GM10266 (cell line): ENCODE results near the gene LRRFIP1.

Experiments used
- DNase-seq: peaks from one replicate; pipeline ENCODE4 v3.0.0; 2012; ENCODE audit errors: extremely low spot score
- TF ChIP-seq, protein P1 (sequence below): IDR thresholded peaks from 2 replicates; pipeline ENCODE4 v1.5.1; 2012; ENCODE audit warnings: mild to moderate bottlenecking, low read depth; ENCODE audit not compliant: control insufficient read depth, insufficient read depth; ENCODE audit errors: missing control alignments

LRRFIP1 gene

DNA sequence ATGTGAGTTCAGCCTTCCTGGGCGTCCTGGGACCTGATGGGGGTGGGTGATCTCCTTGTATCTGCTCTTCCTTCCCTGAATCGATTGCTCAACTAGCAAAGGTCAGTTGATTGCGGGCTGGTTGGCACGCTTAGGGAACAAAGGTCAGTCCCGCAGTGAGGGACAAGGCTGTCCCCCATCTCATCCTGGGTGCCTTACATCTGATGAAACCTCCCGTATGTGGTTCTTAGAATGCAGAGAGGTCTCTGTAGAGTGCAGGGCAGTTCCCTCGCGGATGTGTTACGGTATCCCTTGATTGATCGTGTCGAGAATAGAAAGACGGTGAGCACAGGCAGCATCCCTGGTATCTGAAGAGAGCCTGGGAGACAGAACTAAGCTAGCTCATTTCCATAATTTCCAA is 114.8 kb downstream of the LRRFIP1 start:
- no peak for DNase-seq
- TF ChIP-seq, protein P1, sequence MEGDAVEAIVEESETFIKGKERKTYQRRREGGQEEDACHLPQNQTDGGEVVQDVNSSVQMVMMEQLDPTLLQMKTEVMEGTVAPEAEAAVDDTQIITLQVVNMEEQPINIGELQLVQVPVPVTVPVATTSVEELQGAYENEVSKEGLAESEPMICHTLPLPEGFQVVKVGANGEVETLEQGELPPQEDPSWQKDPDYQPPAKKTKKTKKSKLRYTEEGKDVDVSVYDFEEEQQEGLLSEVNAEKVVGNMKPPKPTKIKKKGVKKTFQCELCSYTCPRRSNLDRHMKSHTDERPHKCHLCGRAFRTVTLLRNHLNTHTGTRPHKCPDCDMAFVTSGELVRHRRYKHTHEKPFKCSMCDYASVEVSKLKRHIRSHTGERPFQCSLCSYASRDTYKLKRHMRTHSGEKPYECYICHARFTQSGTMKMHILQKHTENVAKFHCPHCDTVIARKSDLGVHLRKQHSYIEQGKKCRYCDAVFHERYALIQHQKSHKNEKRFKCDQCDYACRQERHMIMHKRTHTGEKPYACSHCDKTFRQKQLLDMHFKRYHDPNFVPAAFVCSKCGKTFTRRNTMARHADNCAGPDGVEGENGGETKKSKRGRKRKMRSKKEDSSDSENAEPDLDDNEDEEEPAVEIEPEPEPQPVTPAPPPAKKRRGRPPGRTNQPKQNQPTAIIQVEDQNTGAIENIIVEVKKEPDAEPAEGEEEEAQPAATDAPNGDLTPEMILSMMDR: no peak

DNA sequence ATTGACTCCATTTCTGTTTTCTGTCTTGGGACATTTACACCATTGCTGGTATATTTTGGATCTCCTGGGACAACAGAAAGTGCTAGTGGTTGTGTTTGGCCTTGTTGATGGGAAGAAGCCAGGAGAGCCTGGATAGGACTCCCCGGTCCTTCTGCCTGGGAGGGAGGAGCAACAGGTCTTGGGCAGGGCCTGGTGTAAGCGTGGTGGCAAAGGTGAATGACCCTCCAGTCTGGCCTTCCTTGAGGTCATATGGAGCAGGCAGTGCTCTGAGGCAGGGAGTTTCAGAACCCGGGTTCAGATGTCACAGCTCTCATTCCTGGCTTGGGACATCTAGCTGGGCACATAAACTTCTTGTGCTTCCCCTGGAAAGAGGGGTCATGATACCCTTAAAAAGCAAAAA is 115.2 kb downstream of the LRRFIP1 start:
- TF ChIP-seq, protein P1: no peak
- no peak for DNase-seq

DNA sequence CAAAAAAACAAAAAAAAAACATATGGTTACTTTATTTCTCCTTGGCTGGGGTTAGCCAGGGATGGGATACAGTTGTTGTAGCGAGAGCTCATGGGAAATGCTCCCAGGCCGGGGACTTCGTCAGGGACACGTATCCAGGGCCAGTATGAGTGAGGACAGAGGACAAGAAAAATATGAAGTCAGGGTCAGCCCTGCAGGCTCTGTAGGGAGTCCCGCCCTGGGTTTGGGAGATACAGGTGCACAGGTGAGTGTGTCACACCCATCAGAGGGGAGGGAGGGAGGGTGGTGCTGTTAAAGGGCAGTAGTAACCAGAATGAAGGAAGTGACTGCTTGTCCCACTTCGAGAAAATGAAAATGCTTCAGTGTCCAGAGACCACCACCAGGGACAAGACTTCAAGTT is 115.6 kb downstream of the LRRFIP1 start:
- TF ChIP-seq, protein P1: no peak
- no peak for DNase-seq

DNA sequence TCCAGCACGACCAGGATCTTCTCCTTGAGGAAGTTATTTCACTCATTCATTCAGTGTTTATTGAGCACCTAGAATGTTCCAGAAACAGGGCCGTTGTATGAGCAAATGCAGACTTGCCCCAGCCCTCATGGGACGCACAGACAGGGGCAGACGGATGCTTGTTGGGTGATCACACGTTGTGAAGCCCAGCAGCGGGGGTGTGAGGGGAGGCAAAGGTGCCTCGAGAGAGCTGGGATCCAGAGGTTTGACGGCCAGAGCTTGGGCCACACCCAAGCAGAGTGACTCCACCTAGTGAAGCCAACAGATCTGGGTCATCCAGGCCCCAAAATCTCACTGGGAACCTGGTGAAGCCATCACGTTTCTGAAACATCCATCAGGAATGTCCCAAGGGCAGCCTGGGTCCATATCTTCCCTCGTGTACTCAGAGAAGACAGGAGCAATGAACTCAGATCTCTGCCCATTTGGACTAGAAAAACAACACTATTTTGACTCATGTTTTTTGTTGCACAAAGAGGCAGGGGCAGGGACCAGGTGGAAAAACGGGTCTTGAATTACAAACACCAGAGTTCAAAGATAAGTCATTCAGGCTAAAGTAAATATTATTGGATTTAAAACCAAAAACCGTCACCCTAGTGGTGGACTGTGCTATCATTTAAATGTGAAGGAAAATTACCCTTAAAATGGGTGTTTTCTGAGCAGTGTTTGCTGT is 116.3 kb downstream of the LRRFIP1 start:
- no peak for DNase-seq
- TF ChIP-seq, protein P1: no peak

DNA sequence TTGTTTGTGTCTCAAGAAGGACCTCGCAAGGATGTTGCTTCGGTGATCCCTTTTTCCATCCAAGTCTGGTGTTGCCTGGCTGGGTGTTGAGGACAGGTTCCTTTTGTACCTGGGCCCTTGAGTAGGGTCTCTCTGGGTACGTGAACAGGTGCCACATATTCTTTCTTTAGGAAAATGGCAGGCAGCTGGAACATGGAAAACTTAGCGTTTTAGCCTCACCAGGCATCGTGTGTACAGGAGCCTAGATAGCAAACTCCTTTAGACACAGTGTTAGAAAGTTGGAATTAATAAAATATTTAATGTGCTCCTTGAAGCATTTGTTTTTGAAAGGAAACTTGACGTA is 116.9 kb downstream of the LRRFIP1 start:
- TF ChIP-seq, protein P1: no peak
- no peak for DNase-seq

DNA sequence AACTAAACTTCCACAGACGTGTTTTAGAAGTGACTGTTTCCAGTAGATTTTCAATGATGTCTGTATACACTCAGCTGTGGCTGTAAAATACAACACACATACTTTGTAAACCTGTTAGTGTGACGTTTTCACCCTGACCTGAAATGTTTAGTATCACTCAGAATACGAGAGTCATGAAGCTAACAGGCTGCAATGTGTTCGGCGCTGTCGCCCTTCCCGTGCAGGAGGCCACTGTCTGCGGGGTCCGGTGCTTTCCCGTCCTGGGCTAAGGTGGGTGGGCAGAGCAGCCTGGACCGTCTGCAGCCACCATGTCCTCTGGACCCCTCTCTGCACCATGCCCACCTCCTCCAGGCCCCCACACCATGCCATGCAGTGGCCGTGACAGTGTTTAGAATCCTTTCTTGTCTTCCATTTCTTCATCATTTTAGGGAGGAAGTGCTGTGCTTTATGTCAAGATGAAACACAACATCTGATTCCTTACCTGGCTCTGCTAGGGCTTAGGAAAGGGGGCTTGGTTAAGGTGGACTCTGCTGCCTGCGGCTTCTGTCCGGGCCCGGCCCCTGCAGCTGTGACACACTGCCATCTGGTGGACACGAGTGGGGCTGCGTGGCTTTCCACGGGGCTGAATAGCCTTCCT is 117.3 kb downstream of the LRRFIP1 start:
- peak; percentile 78 for DNase-seq
- TF ChIP-seq, protein P1: peak; percentile 96

DNA sequence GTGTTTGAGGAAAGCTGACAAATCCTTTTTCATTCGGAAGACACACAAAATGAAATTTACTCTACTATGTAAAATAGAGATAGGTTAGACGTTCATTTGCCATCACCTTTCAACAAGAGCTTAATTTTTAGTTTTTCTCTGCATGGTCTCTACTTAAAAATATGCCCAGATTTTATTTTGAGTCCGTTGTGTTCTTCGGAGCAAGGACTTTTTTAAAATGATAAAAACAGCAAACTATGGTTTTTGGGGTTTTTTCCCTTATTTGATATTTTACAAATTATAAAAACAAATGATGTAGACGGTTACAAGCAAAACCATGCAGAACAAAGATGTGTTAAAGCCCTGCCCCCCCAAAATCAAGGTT is 117.8 kb downstream of the LRRFIP1 start:
- DNase-seq: no peak
- TF ChIP-seq, protein P1: no peak
